ENCODE data around the gene IL7R. TPM values are rescaled to one million over a fixed set of nuclear protein-coding genes. Genes with fewer than 3 reads are reported as not detected.
"Not testable (repeated sequence)": the region's sequence is repeated elsewhere in the genome, so short reads cannot be mapped to it uniquely, and the experiment has no call there.

Gene IL7R
- total RNA-seq, 2 donors from 2014 or later = 309 to 314 TPM

DNA sequence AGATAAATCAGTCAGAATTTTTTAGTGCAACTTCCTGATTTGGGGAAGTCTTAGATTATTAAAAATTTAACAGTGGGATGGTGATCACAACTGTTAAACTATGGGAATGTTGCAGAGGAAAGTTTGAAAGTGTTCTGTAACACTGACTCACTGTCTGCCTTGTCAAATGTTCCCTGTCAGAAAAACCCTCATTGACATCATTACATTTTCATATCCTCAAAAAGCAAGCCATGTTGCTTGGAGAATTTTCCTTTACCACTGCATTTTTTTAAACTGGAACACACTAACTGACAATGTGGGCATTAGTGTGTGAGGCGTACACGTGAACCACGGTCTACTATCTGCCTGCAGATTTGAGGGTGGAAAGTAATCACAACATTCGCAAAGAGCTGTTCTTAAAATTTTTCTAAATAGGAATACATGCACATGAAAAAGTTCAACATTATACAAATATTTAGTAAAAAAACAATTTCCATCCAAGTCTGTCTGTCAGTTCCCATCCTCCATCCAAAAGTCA is 28.6 kb upstream of the IL7R start:
- DNase-seq (ENCODE audit: low spot score in 2 of 2) = peak in 1 of 2 donors; percentile 10
- peaks cover 0 to 7% of the 10 kb centered on the region in 2 donors for H3K36me3 Mint-ChIP-seq
- H3K9me3 Mint-ChIP-seq = no peaks in the 10 kb centered on the region
- peak; percentile 12 to 43 for ATAC-seq
- H3K27ac Mint-ChIP-seq = peak overlapping the region; percentile 91 to 99

GRCh38 chr5:35830587-35830986 is 26.1 kb upstream of the IL7R start:
- Mint-ChIP-seq H3K27ac (peak overlapping the region; percentile 91 to 95), H3K9me3 (peaks cover 0 to 1% of the 10 kb centered on the region in 2 donors), H3K36me3 (peaks cover 0 to 10% of the 10 kb centered on the region in 2 donors)
- peak in 1 of 2 donors; percentile 35 for DNase-seq (ENCODE audit: low spot score in 2 of 2)
- ATAC-seq = peak in 1 of 2 donors; percentile 18

- ATAC-seq = peak; percentile 39 to 49
- peak overlapping the region; percentile 91 to 98 for H3K27ac Mint-ChIP-seq
- peak in 1 of 2 donors; percentile 1 for DNase-seq (ENCODE audit: low spot score in 2 of 2)
- H3K9me3 Mint-ChIP-seq = peaks cover 0 to 3% of the 10 kb centered on the region in 2 donors
- H3K36me3 Mint-ChIP-seq = peaks cover 0 to 13% of the 10 kb centered on the region in 2 donors
These were observed 23.9 kb upstream of the IL7R start for GRCh38 chr5:35832762-35833161.

DNA sequence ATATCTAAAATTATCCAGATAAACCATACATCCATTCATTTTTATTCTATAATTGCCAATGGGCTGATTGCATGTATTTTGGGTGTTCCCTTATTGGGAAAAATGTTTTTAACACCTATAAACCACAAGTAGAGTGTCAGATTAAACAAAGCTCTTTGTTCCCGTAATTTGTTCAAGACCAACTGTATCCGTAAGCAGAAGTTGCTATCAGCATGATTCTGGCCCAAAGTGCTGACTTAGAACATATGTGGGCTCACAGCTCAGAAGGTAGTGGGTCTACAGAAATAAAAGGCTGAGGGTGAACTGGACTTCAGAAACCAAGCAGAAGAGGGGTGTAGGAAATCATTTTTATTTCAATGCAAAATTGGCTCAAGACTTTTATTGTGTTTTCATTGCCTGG is 23.5 kb upstream of the IL7R start:
- ATAC-seq (peak in 1 of 2 donors; percentile 19), DNase-seq (ENCODE audit: low spot score in 2 of 2) (peak in 1 of 2 donors; percentile 9)
- Mint-ChIP-seq H3K9me3 (peaks cover 0 to 3% of the 10 kb centered on the region in 2 donors), H3K27ac (peak overlapping the region; percentile 91 to 98), H3K36me3 (peaks cover 0 to 13% of the 10 kb centered on the region in 2 donors)

GRCh38 chr5:35835796-35836742 is 20.6 kb upstream of the IL7R start:
- peaks cover under 1 to 3% of the 10 kb centered on the region in 2 donors for H3K9me3 Mint-ChIP-seq
- H3K27ac Mint-ChIP-seq = peak overlapping the region; percentile 91 to 98
- DNase-seq (ENCODE audit: low spot score in 2 of 2) = peak in 1 of 2 donors; percentile 39
- peak; percentile 69 to 74 for ATAC-seq
- H3K36me3 Mint-ChIP-seq = peaks cover 11 to 13% of the 10 kb centered on the region in 2 donors

GRCh38 chr5:35838370-35839042 is 18.2 kb upstream of the IL7R start:
- ATAC-seq (peak; percentile 59 to 64), DNase-seq (ENCODE audit: low spot score in 2 of 2) (peak in 1 of 2 donors; percentile 43)
- peaks cover 18 to 29% of the 10 kb centered on the region in 2 donors for H3K36me3 Mint-ChIP-seq
- H3K27ac Mint-ChIP-seq = peak overlapping the region; percentile 91 to 98
- H3K9me3 Mint-ChIP-seq = peaks cover 3 to 10% of the 10 kb centered on the region in 2 donors

- ATAC-seq (no peak), DNase-seq (ENCODE audit: low spot score in 2 of 2) (peak in 1 of 2 donors; percentile 0)
- Mint-ChIP-seq H3K27ac (no peak overlapping the region), H3K9me3 (peaks cover 36 to 37% of the 10 kb centered on the region in 2 donors), H3K36me3 (peaks cover 46 to 72% of the 10 kb centered on the region in 2 donors)
These were observed 13.8 kb upstream of the IL7R start for GRCh38 chr5:35842856-35843255.

DNA sequence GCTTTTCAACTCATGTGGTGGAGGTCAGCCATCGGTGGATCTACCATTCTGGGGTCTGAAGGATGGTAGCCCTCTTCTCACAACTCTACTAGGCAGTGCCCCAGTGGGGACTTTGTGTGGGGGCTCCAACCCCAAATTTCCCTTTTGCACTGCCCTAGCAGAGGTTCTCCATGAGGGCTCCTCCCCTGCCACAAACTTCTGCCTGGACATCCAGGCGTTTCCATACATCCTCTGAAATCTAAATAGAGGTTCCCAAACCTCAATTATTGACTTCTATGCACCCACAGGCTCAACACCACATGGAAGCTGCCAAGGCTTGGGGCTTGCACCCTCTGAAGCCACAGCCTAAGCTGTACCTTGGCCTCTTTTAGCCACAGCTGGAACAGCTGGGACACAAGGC is 11.2 kb upstream of the IL7R start:
- DNase-seq (ENCODE audit: low spot score in 2 of 2); ATAC-seq: not testable (repeated sequence)
- H3K9me3 Mint-ChIP-seq = peaks cover 36 to 43% of the 10 kb centered on the region in 2 donors
- peaks cover 46 to 93% of the 10 kb centered on the region in 2 donors for H3K36me3 Mint-ChIP-seq
- peak overlapping the region in 1 of 2 donors; percentile 88 for H3K27ac Mint-ChIP-seq

GRCh38 chr5:35847491-35847890 is 9.2 kb upstream of the IL7R start:
- Mint-ChIP-seq H3K9me3 (peaks cover 36 to 38% of the 10 kb centered on the region in 2 donors), H3K36me3 (peaks cover 51 to 91% of the 10 kb centered on the region in 2 donors), H3K27ac (peak overlapping the region; percentile 55 to 88)
- no peak for DNase-seq (ENCODE audit: low spot score in 2 of 2)
- no peak for ATAC-seq

GRCh38 chr5:35847961-35848360 is 8.7 kb upstream of the IL7R start:
- Mint-ChIP-seq H3K36me3 (peaks cover 54 to 91% of the 10 kb centered on the region in 2 donors), H3K9me3 (peaks cover 36 to 37% of the 10 kb centered on the region in 2 donors), H3K27ac (peak overlapping the region in 1 of 2 donors; percentile 88)
- ATAC-seq (no peak), DNase-seq (ENCODE audit: low spot score in 2 of 2) (peak in 1 of 2 donors; percentile 0)

- DNase-seq (ENCODE audit: low spot score in 2 of 2) (peak in 1 of 2 donors; percentile 1), ATAC-seq (no peak)
- peak overlapping the region in 1 of 2 donors; percentile 93 for H3K27ac Mint-ChIP-seq
- H3K36me3 Mint-ChIP-seq = peaks cover 59 to 91% of the 10 kb centered on the region in 2 donors
- peaks cover 24 to 27% of the 10 kb centered on the region in 2 donors for H3K9me3 Mint-ChIP-seq
These were observed 6.8 kb upstream of the IL7R start for GRCh38 chr5:35849860-35850259.

GRCh38 chr5:35850967-35851680 is 5.6 kb upstream of the IL7R start:
- Mint-ChIP-seq H3K36me3 (peaks cover 55 to 91% of the 10 kb centered on the region in 2 donors), H3K27ac (peak overlapping the region; percentile 93 to 99), H3K9me3 (peaks cover 15 to 21% of the 10 kb centered on the region in 2 donors)
- DNase-seq (ENCODE audit: low spot score in 2 of 2) (no peak), ATAC-seq (no peak)

DNA sequence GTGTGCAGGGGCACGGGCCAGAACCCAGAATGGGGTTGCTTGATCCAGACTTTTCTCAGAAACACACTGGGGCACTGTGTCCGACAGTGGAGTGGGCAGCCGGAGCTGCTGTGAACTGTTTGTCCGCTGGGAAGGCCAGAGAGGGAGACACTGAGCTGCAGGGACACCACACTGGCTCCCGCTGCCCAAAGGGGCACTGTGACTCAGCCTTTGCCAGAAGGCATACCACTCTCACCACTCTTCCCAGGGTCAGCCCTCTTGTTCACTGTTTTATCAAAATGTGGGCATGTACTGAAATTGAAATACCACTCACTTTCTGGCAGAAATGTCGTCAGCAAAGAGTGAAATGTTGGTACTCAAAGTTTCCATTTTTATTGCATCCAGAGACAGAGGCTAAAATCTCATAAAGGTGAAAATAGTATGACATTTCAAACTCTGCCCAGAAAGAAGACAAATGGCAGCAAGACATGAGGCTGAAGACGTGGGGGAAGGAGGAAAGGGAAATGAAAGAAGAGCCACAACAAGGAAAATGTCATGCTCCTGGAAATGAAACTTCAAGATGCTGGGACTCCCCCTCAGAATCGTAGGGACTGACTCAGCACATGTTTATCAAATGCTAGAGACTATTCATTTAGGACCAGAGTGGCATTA is 4.5 kb upstream of the IL7R start:
- ATAC-seq (peak; percentile 45 to 59), DNase-seq (ENCODE audit: low spot score in 2 of 2) (peak; percentile 49 to 83)
- H3K9me3 Mint-ChIP-seq = peaks cover 6 to 12% of the 10 kb centered on the region in 2 donors
- peak overlapping the region; percentile 93 to 99 for H3K27ac Mint-ChIP-seq
- H3K36me3 Mint-ChIP-seq = peaks cover 49 to 85% of the 10 kb centered on the region in 2 donors

GRCh38 chr5:35852773-35853172 is 3.9 kb upstream of the IL7R start:
- Mint-ChIP-seq H3K27ac (peak overlapping the region; percentile 93 to 99), H3K36me3 (peaks cover 49 to 85% of the 10 kb centered on the region in 2 donors), H3K9me3 (peaks cover under 1 to 7% of the 10 kb centered on the region in 2 donors)
- ATAC-seq = no peak
- no peak for DNase-seq (ENCODE audit: low spot score in 2 of 2)

DNA sequence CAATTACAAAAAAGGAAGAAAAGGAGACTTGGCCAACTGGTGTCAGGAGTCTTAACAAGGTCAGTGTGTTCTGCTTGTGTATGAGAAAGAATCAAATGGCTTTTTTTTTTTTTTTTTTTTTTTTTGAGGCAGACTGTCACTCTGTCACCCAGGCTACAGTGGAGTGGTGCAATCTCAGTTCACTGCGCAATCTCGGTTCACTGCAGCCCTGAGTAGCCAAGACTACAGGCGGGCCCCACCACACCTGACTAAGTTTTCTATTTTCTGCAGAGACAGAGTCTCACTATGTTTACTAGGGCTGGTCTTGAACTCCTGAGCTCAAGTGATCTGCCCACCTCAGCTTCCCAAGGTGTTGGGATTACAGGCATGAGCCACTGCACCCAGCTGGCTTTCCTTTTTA is 3.1 kb upstream of the IL7R start:
- peak; percentile 46 to 48 for ATAC-seq
- DNase-seq (ENCODE audit: low spot score in 2 of 2) = peak; percentile 61 to 64
- H3K36me3 Mint-ChIP-seq = peaks cover 50 to 81% of the 10 kb centered on the region in 2 donors
- peak overlapping the region; percentile 93 to 99 for H3K27ac Mint-ChIP-seq
- peaks cover 0 to under 1% of the 10 kb centered on the region in 2 donors for H3K9me3 Mint-ChIP-seq

Data from activated naive CD4-positive, alpha-beta T cell treated with anti-CD3 and anti-CD28 coated beads, Interleukin-2, amount 50 U/mL, for 72 hours (primary cell).